CD14-positive monocyte (primary cell): ENCODE data around the gene AKAP6. TPM values are rescaled to one million over a fixed set of nuclear protein-coding genes. Genes with fewer than 3 reads are reported as not detected.

Experiments
- DNase-seq, 3 donors: peaks; one replicate each; pipeline ENCODE4 v3.0.0-alpha.2; 2011 to 2022
- H2AFZ ChIP-seq: 2 replicates; pipeline ENCODE4 v1.6.0; 2012; ENCODE audit warnings: mild to moderate bottlenecking, low read depth, low read length, inconsistent platforms; ENCODE audit not compliant: insufficient read depth, poor library complexity, severe bottlenecking
- H3K27ac ChIP-seq, 2 donors: 1 replicate in 1 of 2; 2 replicates in 1 of 2; pipeline ENCODE4 v1.5.1; 2012 to 2013; ENCODE audit warnings: low read length in 2 of 2, control low read depth in 1 of 2, inconsistent platforms in 1 of 2, low read depth in 1 of 2, mild to moderate bottlenecking in 1 of 2
- H3K27me3 ChIP-seq, 2 donors: one replicate each; pipeline versions ENCODE4 v1.6.0 to v1.6.1; 2011 to 2013; ENCODE audit warnings: low read length in 2 of 2; ENCODE audit not compliant: control insufficient read depth in 2 of 2, insufficient read depth in 2 of 2
- H3K36me3 ChIP-seq, 2 donors: replicated peaks in 1 of 2; 1 replicate in 1 of 2; 2 replicates in 1 of 2; pipeline versions ENCODE4 v1.5.1 to v1.6.1; 2012 to 2013; ENCODE audit warnings: low read length in 2 of 2, control low read depth in 1 of 2, inconsistent platforms in 1 of 2, mild to moderate bottlenecking in 1 of 2; ENCODE audit not compliant: insufficient read depth in 2 of 2, control insufficient read depth in 1 of 2
- H3K4me1 ChIP-seq, 2 donors: 1 replicate in 1 of 2; 2 replicates in 1 of 2; pipeline versions ENCODE4 v1.5.1 to v1.6.1; 2012 to 2013; ENCODE audit warnings: low read length in 2 of 2, control low read depth in 1 of 2, inconsistent platforms in 1 of 2, mild to moderate bottlenecking in 1 of 2, moderate library complexity in 1 of 2; ENCODE audit not compliant: insufficient read depth in 2 of 2, control insufficient read depth in 1 of 2
- H3K4me2 ChIP-seq: replicated peaks from 2 replicates; pipeline ENCODE3; 2012; ENCODE audit warnings: low read length, moderate library complexity, mild to moderate bottlenecking; ENCODE audit not compliant: poor library complexity, severe bottlenecking; ENCODE audit errors: extremely low read depth
- H3K4me3 ChIP-seq, 3 experiments: fragments of 200-600 bp in 1 of 3; sonication (generic) in 1 of 3; replicated peaks in 1 of 3; 1 replicate in 2 of 3; 2 replicates in 1 of 3; pipeline ENCODE4 v1.5.1; 2011 to 2013; ENCODE audit warnings: low read length in 3 of 3, mild to moderate bottlenecking in 3 of 3, control low read depth in 2 of 3, low read depth in 2 of 3, inconsistent platforms in 1 of 3, moderate library complexity in 1 of 3
- H3K79me2 ChIP-seq: 2 replicates; pipeline ENCODE4 v1.6.0; 2012; ENCODE audit warnings: mild to moderate bottlenecking, control low read depth, inconsistent platforms, low read length, moderate library complexity; ENCODE audit not compliant: insufficient read depth
- H3K9ac ChIP-seq: 2 replicates; pipeline ENCODE4 v1.6.0; 2017; ENCODE audit warnings: low read length, mild to moderate bottlenecking; ENCODE audit not compliant: insufficient read depth, poor library complexity, severe bottlenecking
- H3K9me3 ChIP-seq, 2 donors: replicated peaks in 1 of 2; 1 replicate in 1 of 2; 2 replicates in 1 of 2; pipeline versions ENCODE4 v1.5.1 to v1.6.1; 2012 to 2013; ENCODE audit warnings: low read length in 2 of 2, control low read depth in 1 of 2; ENCODE audit not compliant: control insufficient read depth in 1 of 2, insufficient read depth in 1 of 2
- H4K20me1 ChIP-seq: 2 replicates; pipeline ENCODE4 v1.6.0; 2012; ENCODE audit warnings: mild to moderate bottlenecking, low read length, control low read depth, moderate library complexity; ENCODE audit not compliant: insufficient read depth
- H3K27ac Mint-ChIP-seq, 7 donors: one replicate each; pipeline ENCODE4 v1.8.0; 2020; ENCODE audit warnings: mild to moderate bottlenecking in 7 of 7, mixed read lengths in 7 of 7, moderate library complexity in 6 of 7, inconsistent platforms in 2 of 7
- H3K27me3 Mint-ChIP-seq, 3 donors: one replicate each; pipeline ENCODE4 v1.8.0; 2021 to 2022; ENCODE audit warnings: low read depth in 3 of 3, mild to moderate bottlenecking in 3 of 3, mixed read lengths in 3 of 3, moderate library complexity in 3 of 3, inconsistent platforms in 1 of 3
- H3K36me3 Mint-ChIP-seq, 2 donors: one replicate each; pipeline ENCODE4 v1.8.0; 2020; ENCODE audit warnings: mixed read lengths in 2 of 2, inconsistent platforms in 1 of 2, mild to moderate bottlenecking in 1 of 2
- H3K4me1 Mint-ChIP-seq: one replicate; pipeline ENCODE4 v1.8.0; 2020; ENCODE audit warnings: mild to moderate bottlenecking, mixed read lengths
- H3K4me3 Mint-ChIP-seq, 2 donors: one replicate each; pipeline ENCODE4 v1.8.0; 2020; ENCODE audit warnings: mild to moderate bottlenecking in 2 of 2, mixed read lengths in 2 of 2, moderate library complexity in 1 of 2
- H3K9me3 Mint-ChIP-seq, 7 donors: one replicate each; pipeline ENCODE4 v1.8.0; 2020 to 2022; ENCODE audit warnings: mixed read lengths in 7 of 7, mild to moderate bottlenecking in 6 of 7, moderate library complexity in 6 of 7, inconsistent platforms in 2 of 7
- CTCF ChIP-seq: fragments of 200-600 bp; IDR thresholded peaks from one replicate; pipeline ENCODE4 v1.8.0; 2022; ENCODE audit warnings: antibody characterized with exemption, mild to moderate bottlenecking
- WGBS: methylation state at CpG from one replicate; pipeline ENCODE4 v1.1.5; 2013; ENCODE audit warnings: missing lambda C conversion rate; ENCODE audit not compliant: insufficient coverage; 5-methylcytosine and 5-hydroxymethylcytosine counted together
- intact Hi-C, 2 donors: fragments of 100-400 bp; cut with micrococcal nuclease; formaldehyde crosslinking; loops; one replicate each; pipeline versions ENCODE4 v1.15.0 to v1.15.1; 2023
- polyA plus RNA-seq, 3 donors: library from polyadenylated mRNA; depleted of rRNA in 1 of 3; unstranded in 2 of 3; stranded (reverse) in 1 of 3; fragments of 300-500 nt in 2 of 3; fragments of >200 nt in 1 of 3; fragmentation: Illumina TruSeq in 2 of 3; gene quantifications; 1 replicate in 2 of 3; 2 replicates in 1 of 3; pipeline ENCODE4 v1.2.3, GENCODE V29; 2012 to 2021

The AKAP6 gene
- polyA plus RNA-seq, 3 donors: not detected

- no peak for TF ChIP-seq CTCF
- no peak overlapping the region for H3K4me3 Mint-ChIP-seq
- peaks cover 10 to 30% (median 21%) of the 10 kb centered on the region in 7 donors for H3K9me3 Mint-ChIP-seq
- intact Hi-C loops: no loop called here
- no peak overlapping the region for H3K4me2 ChIP-seq
- no peaks in the 10 kb centered on the region for H3K4me1 ChIP-seq
- no peaks in the 10 kb centered on the region for H3K27me3 ChIP-seq
- H3K79me2 ChIP-seq: no peaks in the 10 kb centered on the region
- H2AFZ ChIP-seq: no peak overlapping the region
- H4K20me1 ChIP-seq: no peaks in the 10 kb centered on the region
- H3K9me3 ChIP-seq: peaks cover 19 to 23% of the 10 kb centered on the region in 2 donors
- H3K27ac Mint-ChIP-seq: no peak overlapping the region
- no peak overlapping the region for H3K4me3 ChIP-seq
- no peak overlapping the region for H3K27ac ChIP-seq
- 78% methylated on average over 4 of the region's 4 CpGs for WGBS
- no peak for DNase-seq
- no peak overlapping the region for H3K9ac ChIP-seq
- no peaks in the 10 kb centered on the region for H3K36me3 ChIP-seq
- H3K4me1 Mint-ChIP-seq: no peaks in the 10 kb centered on the region
- H3K27me3 Mint-ChIP-seq: peaks cover 0 to 2% (median 0%) of the 10 kb centered on the region in 3 donors
- H3K36me3 Mint-ChIP-seq: no peaks in the 10 kb centered on the region
Measured at GRCh38 chr14:32757568-32757967, 428.5 kb downstream of the AKAP6 start.

GRCh38 chr14:32761381-32761968 lies 432.4 kb downstream of the AKAP6 start:
- 100% methylated on average over 1 of the region's 5 CpGs for WGBS
- Histone ChIP-seq H3K4me3 (no peak overlapping the region), H3K36me3 (no peaks in the 10 kb centered on the region), H3K4me2 (no peak overlapping the region), H2AFZ (no peak overlapping the region), H4K20me1 (no peaks in the 10 kb centered on the region), H3K27me3 (no peaks in the 10 kb centered on the region), H3K27ac (no peak overlapping the region), H3K79me2 (no peaks in the 10 kb centered on the region), H3K9ac (no peak overlapping the region), H3K9me3 (peaks cover 8 to 13% of the 10 kb centered on the region in 2 donors), H3K4me1 (no peaks in the 10 kb centered on the region)
- H3K27ac Mint-ChIP-seq: no peak overlapping the region
- no peaks in the 10 kb centered on the region for H3K36me3 Mint-ChIP-seq
- no peak overlapping the region for H3K4me3 Mint-ChIP-seq
- peaks cover 0 to 2% (median 0%) of the 10 kb centered on the region in 3 donors for H3K27me3 Mint-ChIP-seq
- no peak for TF ChIP-seq CTCF
- no peaks in the 10 kb centered on the region for H3K4me1 Mint-ChIP-seq
- DNase-seq: no peak
- intact Hi-C loops: no loop called here
- H3K9me3 Mint-ChIP-seq: peaks cover 2 to 15% (median 8%) of the 10 kb centered on the region in 7 donors
